Neural progenitor cell (in vitro differentiated cells): ENCODE results near the gene SERPINB13. TPM values are rescaled to one million over a fixed set of nuclear protein-coding genes. Genes with fewer than 3 reads are reported as not detected.
A peak's percentile ranks its signal among the peaks of the same experiment; 100 is the strongest.

Source experiments
- DNase-seq: peaks from one replicate; pipeline ENCODE4 v3.0.0-alpha.2; 2016; ENCODE audit warnings: low spot score
- H2AFZ ChIP-seq: fragments of 200-600 bp; sonication (generic); replicated peaks from 2 replicates; pipeline ENCODE4 v1.6.1; 2016; ENCODE audit warnings: antibody characterized with exemption
- H3F3A ChIP-seq: fragments of 200-600 bp; sonication (generic); 2 replicates; pipeline ENCODE4 v1.6.1; 2016; ENCODE audit warnings: antibody characterized with exemption, low read depth
- H3K27ac ChIP-seq: fragments of 200-600 bp; sonication (generic); 2 replicates; pipeline ENCODE4 v1.5.1; 2016; ENCODE audit warnings: mild to moderate bottlenecking
- H3K27me3 ChIP-seq: fragments of 200-600 bp; sonication (generic); 2 replicates; pipeline ENCODE4 v1.6.1; 2016; ENCODE audit warnings: mild to moderate bottlenecking, moderate library complexity
- H3K36me3 ChIP-seq: fragments of 200-600 bp; sonication (generic); 2 replicates; pipeline ENCODE4 v1.5.1; 2016
- H3K4me1 ChIP-seq: fragments of 200-600 bp; sonication (generic); 2 replicates; pipeline ENCODE4 v1.6.1; 2016; ENCODE audit warnings: mixed run types
- H3K4me2 ChIP-seq: fragments of 200-600 bp; sonication (generic); 2 replicates; pipeline ENCODE4 v1.6.1; 2016
- H3K4me3 ChIP-seq: fragments of 200-600 bp; sonication (generic); 2 replicates; pipeline ENCODE4 v1.5.1; 2016
- H3K79me2 ChIP-seq: fragments of 200-600 bp; sonication (generic); 2 replicates; pipeline ENCODE4 v1.6.1; 2016; ENCODE audit warnings: low read depth
- H3K9ac ChIP-seq: fragments of 200-600 bp; sonication (generic); 2 replicates; pipeline ENCODE4 v1.6.1; 2016
- H3K9me3 ChIP-seq: fragments of 200-600 bp; sonication (generic); 2 replicates; pipeline ENCODE4 v1.5.1; 2016; ENCODE audit warnings: low read depth
- H4K20me1 ChIP-seq: fragments of 200-600 bp; sonication (generic); 2 replicates; pipeline ENCODE4 v1.6.1; 2016; ENCODE audit warnings: low read depth
- H3K27ac Mint-ChIP-seq: 3 replicates; pipeline ENCODE4 v1.8.0; 2021; ENCODE audit warnings: mixed read lengths
- H3K27me3 Mint-ChIP-seq: 2 replicates; pipeline ENCODE4 v1.8.0; 2022; ENCODE audit warnings: low read depth, mild to moderate bottlenecking, inconsistent platforms, moderate library complexity, mixed read lengths; ENCODE audit not compliant: insufficient read depth
- H3K36me3 Mint-ChIP-seq: 3 replicates; pipeline ENCODE4 v1.8.0; 2021; ENCODE audit warnings: mixed read lengths
- H3K4me1 Mint-ChIP-seq: 3 replicates; pipeline ENCODE4 v1.8.0; 2021; ENCODE audit warnings: mixed read lengths
- H3K4me3 Mint-ChIP-seq: 3 replicates; pipeline ENCODE4 v1.8.0; 2021; ENCODE audit warnings: mild to moderate bottlenecking, moderate library complexity, mixed read lengths
- H3K9me3 Mint-ChIP-seq: 3 replicates; pipeline ENCODE4 v1.8.0; 2020; ENCODE audit warnings: mixed read lengths
- CTCF ChIP-seq: fragments of 200-600 bp; sonication (generic); IDR thresholded peaks from 2 replicates; pipeline ENCODE4 v1.5.1; 2017; ENCODE audit warnings: antibody characterized with exemption, mild to moderate bottlenecking
- EZH2 ChIP-seq: fragments of 200-600 bp; sonication (generic); IDR thresholded peaks from 2 replicates; pipeline ENCODE4 v1.6.1; 2017; ENCODE audit warnings: antibody characterized with exemption, mild to moderate bottlenecking, moderate library complexity
- EZH2phosphoT487 ChIP-seq: fragments of 200-600 bp; sonication (generic); IDR thresholded peaks from 2 replicates; pipeline ENCODE4 v1.6.1; 2017; ENCODE audit warnings: antibody characterized with exemption
- total RNA-seq: library from RNA; depleted of rRNA; stranded (reverse); fragments of >200 nt; gene quantifications from 2 replicates; pipeline ENCODE4 v1.2.3, GENCODE V29; 2015; ENCODE audit warnings: low replicate concordance

SERPINB13 gene
- total RNA-seq, 1 donor from 2014 or later: not detected

- Mint-ChIP-seq H3K9me3 (no peaks in the 10 kb centered on the region), H3K27me3 (no peaks in the 10 kb centered on the region), H3K4me1 (no peaks in the 10 kb centered on the region), H3K4me3 (no peak overlapping the region), H3K36me3 (no peaks in the 10 kb centered on the region), H3K27ac (peak overlapping the region; percentile 44)
- Histone ChIP-seq H3K9me3 (no peaks in the 10 kb centered on the region), H3K9ac (no peak overlapping the region), H3K27ac (no peak overlapping the region), H3K4me2 (no peak overlapping the region), H4K20me1 (no peaks in the 10 kb centered on the region), H3K36me3 (no peaks in the 10 kb centered on the region), H3F3A (no peaks in the 10 kb centered on the region), H3K4me1 (no peaks in the 10 kb centered on the region), H2AFZ (no peak overlapping the region), H3K27me3 (no peaks in the 10 kb centered on the region), H3K4me3 (no peak overlapping the region), H3K79me2 (no peaks in the 10 kb centered on the region)
- TF ChIP-seq EZH2phosphoT487 (no peak), CTCF (no peak), EZH2 (no peak)
- no peak for DNase-seq
These were observed 712 bp upstream of the SERPINB13 start for GRCh38 chr18:63586431-63586830.

GRCh38 chr18:63588909-63589308 lies 1.8 kb downstream of the SERPINB13 start:
- no peaks in the 10 kb centered on the region for H3K36me3 Mint-ChIP-seq
- Histone ChIP-seq H3K27ac (no peak overlapping the region), H3K27me3 (no peaks in the 10 kb centered on the region), H3K9me3 (no peaks in the 10 kb centered on the region), H3K4me3 (no peak overlapping the region), H3K36me3 (no peaks in the 10 kb centered on the region), H3K4me1 (no peaks in the 10 kb centered on the region), H2AFZ (no peak overlapping the region), H4K20me1 (no peaks in the 10 kb centered on the region), H3K4me2 (no peak overlapping the region), H3F3A (no peaks in the 10 kb centered on the region), H3K79me2 (no peaks in the 10 kb centered on the region), H3K9ac (no peak overlapping the region)
- H3K9me3 Mint-ChIP-seq: no peaks in the 10 kb centered on the region
- no peak overlapping the region for H3K4me3 Mint-ChIP-seq
- H3K27me3 Mint-ChIP-seq: no peaks in the 10 kb centered on the region
- no peaks in the 10 kb centered on the region for H3K4me1 Mint-ChIP-seq
- TF ChIP-seq CTCF (no peak), EZH2phosphoT487 (no peak), EZH2 (no peak)
- DNase-seq: no peak
- no peak overlapping the region for H3K27ac Mint-ChIP-seq

- DNase-seq: no peak
- Mint-ChIP-seq H3K36me3 (no peaks in the 10 kb centered on the region), H3K9me3 (no peaks in the 10 kb centered on the region), H3K4me1 (no peaks in the 10 kb centered on the region), H3K4me3 (no peak overlapping the region), H3K27me3 (no peaks in the 10 kb centered on the region), H3K27ac (no peak overlapping the region)
- Histone ChIP-seq H3K9ac (no peak overlapping the region), H3K9me3 (no peaks in the 10 kb centered on the region), H3K27me3 (no peaks in the 10 kb centered on the region), H3K27ac (no peak overlapping the region), H4K20me1 (no peaks in the 10 kb centered on the region), H3K4me3 (no peak overlapping the region), H3K79me2 (no peaks in the 10 kb centered on the region), H3K4me2 (no peak overlapping the region), H3K36me3 (no peaks in the 10 kb centered on the region), H3K4me1 (no peaks in the 10 kb centered on the region), H2AFZ (no peak overlapping the region), H3F3A (no peaks in the 10 kb centered on the region)
- no peak for TF ChIP-seq EZH2
- TF ChIP-seq CTCF: no peak
- no peak for TF ChIP-seq EZH2phosphoT487
These were observed 3.2 kb downstream of the SERPINB13 start for GRCh38 chr18:63590373-63590772.
